HepG2 (cell line): ENCODE results near the gene SHISA5. TPM values are rescaled to one million over a fixed set of nuclear protein-coding genes. Genes with fewer than 3 reads are reported as not detected.

ENCODE experiments used
- ADNP ChIP-seq: sonication (generic); formaldehyde crosslinking; IDR thresholded peaks from 2 replicates; pipeline ENCODE4 v1.4.0; 2020; ENCODE audit warnings: missing genetic modification reagents
- BORCS8-MEF2B ChIP-seq: sonication (generic); formaldehyde crosslinking; IDR thresholded peaks from 2 replicates; pipeline ENCODE4 v1.8.0; 2022; ENCODE audit warnings: mild to moderate bottlenecking, missing genetic modification reagents
- DRAP1 ChIP-seq: IDR thresholded peaks from 2 replicates; pipeline ENCODE4 v1.6.1; 2016; ENCODE audit warnings: missing genetic modification reagents, missing compliant biosample characterization
- FOXA1 ChIP-seq, 2 experiments: fragments of 450-650 bp in 1 of 2; sonication (generic) in 1 of 2; formaldehyde crosslinking in 1 of 2; IDR thresholded peaks; 2 replicates each; pipeline versions ENCODE4 v1.4.0 to v1.6.1; 2016 to 2020; ENCODE audit warnings: missing genetic modification reagents in 1 of 2
- FOXK1 ChIP-seq: sonication (generic); formaldehyde crosslinking; IDR thresholded peaks from 2 replicates; pipeline ENCODE4 v1.4.0; 2020; ENCODE audit warnings: low read depth, missing genetic modification reagents, borderline replicate concordance
- HOXA3 ChIP-seq: sonication (generic); formaldehyde crosslinking; IDR thresholded peaks from 2 replicates; pipeline ENCODE4 v1.5.0; 2020; ENCODE audit warnings: missing genetic modification reagents
- KDM5A ChIP-seq: fragments of 200-600 bp; sonication (generic); IDR thresholded peaks from 2 replicates; pipeline ENCODE4 v1.7.0; 2018; ENCODE audit warnings: antibody characterized with exemption, mild to moderate bottlenecking, low read length, borderline replicate concordance
- KMT2A ChIP-seq: sonication (generic); formaldehyde crosslinking; IDR thresholded peaks from 2 replicates; pipeline ENCODE4 v1.4.0; 2020; ENCODE audit warnings: missing genetic modification reagents
- MBNL3 ChIP-seq: fragments of 250-450 bp; sonication (Bioruptor Pico); conservative IDR thresholded peaks from 2 replicates; pipeline ENCODE4 v1.8.0; 2022; ENCODE audit warnings: mild to moderate bottlenecking, inconsistent platforms
- MTA1 ChIP-seq: sonication (generic); formaldehyde crosslinking; IDR thresholded peaks from 2 replicates; pipeline ENCODE4 v1.4.0; 2020; ENCODE audit warnings: missing genetic modification reagents, mild to moderate bottlenecking, borderline replicate concordance
- NR1H2 ChIP-seq: sonication (generic); formaldehyde crosslinking; IDR thresholded peaks from 2 replicates; pipeline ENCODE4 v1.8.1; 2022; ENCODE audit warnings: low read depth, missing genetic modification reagents, borderline replicate concordance
- WIZ ChIP-seq: sonication (generic); formaldehyde crosslinking; IDR thresholded peaks from 2 replicates; pipeline ENCODE4 v1.5.1; 2020; ENCODE audit warnings: mild to moderate bottlenecking, missing genetic modification reagents
- ZKSCAN1 ChIP-seq: fragments of 150-350 bp; IDR thresholded peaks from 2 replicates; pipeline ENCODE4 v1.6.1; 2014; ENCODE audit warnings: low read length
- ZNF230 ChIP-seq: sonication (generic); formaldehyde crosslinking; IDR thresholded peaks from 2 replicates; pipeline ENCODE4 v1.4.0; 2020; ENCODE audit warnings: mild to moderate bottlenecking, missing genetic modification reagents
- ZNF34 ChIP-seq: sonication (generic); formaldehyde crosslinking; IDR thresholded peaks from 2 replicates; pipeline ENCODE4 v1.4.0; 2020; ENCODE audit warnings: mild to moderate bottlenecking, missing genetic modification reagents, borderline replicate concordance
- ZNF556 ChIP-seq: sonication (generic); formaldehyde crosslinking; IDR thresholded peaks from 2 replicates; pipeline ENCODE4 v1.4.0; 2020; ENCODE audit warnings: mild to moderate bottlenecking, missing genetic modification reagents, borderline replicate concordance
- ZNF567 ChIP-seq: sonication (generic); formaldehyde crosslinking; IDR thresholded peaks from 2 replicates; pipeline ENCODE4 v1.8.1; 2023; ENCODE audit warnings: mild to moderate bottlenecking, missing genetic modification reagents, borderline replicate concordance
- ZNF781 ChIP-seq: sonication (generic); formaldehyde crosslinking; IDR thresholded peaks from 2 replicates; pipeline ENCODE4 v1.5.1; 2020; ENCODE audit warnings: borderline replicate concordance, mild to moderate bottlenecking, missing genetic modification reagents; ENCODE audit errors: not compliant biosample characterization
- ZXDC ChIP-seq: sonication (generic); formaldehyde crosslinking; IDR thresholded peaks from 2 replicates; pipeline ENCODE4 v1.5.0; 2020; ENCODE audit warnings: mild to moderate bottlenecking, missing genetic modification reagents
- polyA plus RNA-seq, 8 experiments: library from polyadenylated mRNA; depleted of rRNA in 3 of 8; stranded (reverse) in 7 of 8; unstranded in 1 of 8; fragments of >200 nt; fragmentation: Illumina TruSeq in 4 of 8; extraction: Trizol in 4 of 8; gene quantifications; 2 replicates each; pipeline versions ENCODE4 v1.2.1 to v1.2.3, GENCODE V29; 2011 to 2016; ENCODE audit warnings: low read depth in 4 of 8, missing spikeins in 1 of 8, mixed read lengths in 1 of 8; ENCODE audit not compliant: insufficient read depth in 1 of 8
- total RNA-seq, 5 experiments: library from RNA; depleted of rRNA; stranded (reverse); fragments of >200 nt; fragmentation: Illumina TruSeq; extraction: Trizol; gene quantifications; 2 replicates each; pipeline ENCODE4 v1.2.3, GENCODE V29; 2016; ENCODE audit warnings: low read depth in 1 of 5
- TF ChIP-seq, protein P1 (sequence below): sonication (generic); formaldehyde crosslinking; IDR thresholded peaks from 2 replicates; pipeline ENCODE4 v1.4.0; 2020; ENCODE audit warnings: missing genetic modification reagents, low read depth, mild to moderate bottlenecking, borderline replicate concordance
- TF ChIP-seq, protein P2 (sequence below): IDR thresholded peaks from 2 replicates; pipeline ENCODE4 v1.4.0; 2020; ENCODE audit warnings: mild to moderate bottlenecking, missing genetic modification reagents

The SHISA5 gene
- total and polyA plus RNA-seq, 2 of the 13 experiments (the other 11 are each of a cell fraction or from before 2014, with no cell fraction given), result 75.8 to 91.4 TPM

- peak; percentile 54; the same call in 1 of the 2 replicates for TF ChIP-seq FOXK1 (CRISPR knock-in tag)
- TF ChIP-seq HOXA3 (CRISPR knock-in tag), result peak; percentile 50; the same call in 1 of the 2 replicates
- peak; percentile 39; the same call in 1 of the 2 replicates for TF ChIP-seq KMT2A (CRISPR knock-in tag)
- peak; percentile 28; the same call in 1 of the 2 replicates for TF ChIP-seq BORCS8-MEF2B (CRISPR knock-in tag)
- peak; percentile 41; the same call in 1 of the 2 replicates for TF ChIP-seq ZNF567 (CRISPR knock-in tag)
- no peak for TF ChIP-seq NR1H2 (CRISPR knock-in tag)
- TF ChIP-seq MBNL3 (CRISPR knock-in tag), result no peak
- TF ChIP-seq, protein P1, sequence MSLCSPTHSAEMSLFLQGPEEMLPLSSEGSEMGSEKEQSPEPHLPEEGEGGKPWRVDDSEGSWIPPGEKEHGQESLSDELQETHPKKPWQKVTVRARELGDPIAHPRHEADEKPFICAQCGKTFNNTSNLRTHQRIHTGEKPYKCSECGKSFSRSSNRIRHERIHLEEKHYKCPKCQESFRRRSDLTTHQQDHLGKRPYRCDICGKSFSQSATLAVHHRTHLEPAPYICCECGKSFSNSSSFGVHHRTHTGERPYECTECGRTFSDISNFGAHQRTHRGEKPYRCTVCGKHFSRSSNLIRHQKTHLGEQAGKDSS, result 0 out of 2 replicates have a peak, but pooled peaks have one; percentile 31
- peak; percentile 24; the same call in 1 of the 2 replicates for TF ChIP-seq ZNF556 (CRISPR knock-in tag)
- peak; percentile 82; the same call in 1 of the 2 replicates for TF ChIP-seq MTA1 (CRISPR knock-in tag)
- no peak for TF ChIP-seq ZNF781 (CRISPR knock-in tag)
- no peak for TF ChIP-seq FOXA1 (IDR thresholded peaks at IDR 0.05)
- 0 out of 2 replicates have a peak, but pooled peaks have one; percentile 39 for TF ChIP-seq FOXA1 (CRISPR knock-in tag; IDR thresholded peaks at IDR 0.05)
- TF ChIP-seq, protein P2, sequence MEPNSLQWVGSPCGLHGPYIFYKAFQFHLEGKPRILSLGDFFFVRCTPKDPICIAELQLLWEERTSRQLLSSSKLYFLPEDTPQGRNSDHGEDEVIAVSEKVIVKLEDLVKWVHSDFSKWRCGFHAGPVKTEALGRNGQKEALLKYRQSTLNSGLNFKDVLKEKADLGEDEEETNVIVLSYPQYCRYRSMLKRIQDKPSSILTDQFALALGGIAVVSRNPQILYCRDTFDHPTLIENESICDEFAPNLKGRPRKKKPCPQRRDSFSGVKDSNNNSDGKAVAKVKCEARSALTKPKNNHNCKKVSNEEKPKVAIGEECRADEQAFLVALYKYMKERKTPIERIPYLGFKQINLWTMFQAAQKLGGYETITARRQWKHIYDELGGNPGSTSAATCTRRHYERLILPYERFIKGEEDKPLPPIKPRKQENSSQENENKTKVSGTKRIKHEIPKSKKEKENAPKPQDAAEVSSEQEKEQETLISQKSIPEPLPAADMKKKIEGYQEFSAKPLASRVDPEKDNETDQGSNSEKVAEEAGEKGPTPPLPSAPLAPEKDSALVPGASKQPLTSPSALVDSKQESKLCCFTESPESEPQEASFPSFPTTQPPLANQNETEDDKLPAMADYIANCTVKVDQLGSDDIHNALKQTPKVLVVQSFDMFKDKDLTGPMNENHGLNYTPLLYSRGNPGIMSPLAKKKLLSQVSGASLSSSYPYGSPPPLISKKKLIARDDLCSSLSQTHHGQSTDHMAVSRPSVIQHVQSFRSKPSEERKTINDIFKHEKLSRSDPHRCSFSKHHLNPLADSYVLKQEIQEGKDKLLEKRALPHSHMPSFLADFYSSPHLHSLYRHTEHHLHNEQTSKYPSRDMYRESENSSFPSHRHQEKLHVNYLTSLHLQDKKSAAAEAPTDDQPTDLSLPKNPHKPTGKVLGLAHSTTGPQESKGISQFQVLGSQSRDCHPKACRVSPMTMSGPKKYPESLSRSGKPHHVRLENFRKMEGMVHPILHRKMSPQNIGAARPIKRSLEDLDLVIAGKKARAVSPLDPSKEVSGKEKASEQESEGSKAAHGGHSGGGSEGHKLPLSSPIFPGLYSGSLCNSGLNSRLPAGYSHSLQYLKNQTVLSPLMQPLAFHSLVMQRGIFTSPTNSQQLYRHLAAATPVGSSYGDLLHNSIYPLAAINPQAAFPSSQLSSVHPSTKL (CRISPR knock-in tag), result peak; percentile 63
- peak; percentile 85 for TF ChIP-seq DRAP1 (CRISPR knock-in tag)
- no peak for TF ChIP-seq ZKSCAN1
- no peak for TF ChIP-seq ADNP (CRISPR knock-in tag)
- no peak; the same call in 1 of the 2 replicates for TF ChIP-seq ZNF34
- peak; percentile 29; the same call in 1 of the 2 replicates for TF ChIP-seq KDM5A
- no peak for TF ChIP-seq ZXDC (CRISPR knock-in tag)
- TF ChIP-seq WIZ (CRISPR knock-in tag), result peak; percentile 79
- 0 out of 2 replicates have a peak, but pooled peaks have one; percentile 12 for TF ChIP-seq ZNF230 (CRISPR knock-in tag)
These were observed 30.9 kb downstream of the SHISA5 start (continued) for GRCh38 chr3:48472923-48473616.
